ENCODE results near the gene PPRC1.

DNA sequence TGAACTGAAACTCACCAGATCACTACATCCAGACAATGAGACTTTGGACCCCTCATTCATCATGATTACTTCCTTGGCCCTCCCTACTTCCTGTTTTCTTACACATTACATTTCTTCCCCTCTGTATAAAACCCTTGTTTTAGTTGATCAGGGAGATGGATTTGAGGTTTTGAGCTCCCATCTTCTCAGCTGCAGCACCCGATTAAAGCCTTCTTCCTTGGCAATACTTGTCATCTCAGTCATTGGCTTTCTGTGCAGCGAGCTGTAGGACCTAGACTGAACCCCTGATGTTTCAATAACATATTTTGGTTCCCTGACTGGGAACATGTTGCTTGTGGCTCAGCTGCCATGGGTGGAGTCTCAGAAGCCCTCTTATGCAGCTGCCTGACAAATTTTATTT is 52.4 kb downstream of the PPRC1 start:
- TF ChIP-seq EZH2phosphoT487 (IDR thresholded peaks at IDR 0.05; ENCODE audit: insufficient read depth, low read depth), result no peak
- no peak for TF ChIP-seq EZH2 (IDR thresholded peaks at IDR 0.05; ENCODE audit: insufficient read depth, poor library complexity, severe bottlenecking)

Measured in GM23248 (cell line).